ENCODE data around the gene ZNF396. TPM values are rescaled to one million over a fixed set of nuclear protein-coding genes. Genes with fewer than 3 reads are reported as not detected.

Gene ZNF396
- polyA plus RNA-seq, 1 experiment: 1.1 TPM

DNA sequence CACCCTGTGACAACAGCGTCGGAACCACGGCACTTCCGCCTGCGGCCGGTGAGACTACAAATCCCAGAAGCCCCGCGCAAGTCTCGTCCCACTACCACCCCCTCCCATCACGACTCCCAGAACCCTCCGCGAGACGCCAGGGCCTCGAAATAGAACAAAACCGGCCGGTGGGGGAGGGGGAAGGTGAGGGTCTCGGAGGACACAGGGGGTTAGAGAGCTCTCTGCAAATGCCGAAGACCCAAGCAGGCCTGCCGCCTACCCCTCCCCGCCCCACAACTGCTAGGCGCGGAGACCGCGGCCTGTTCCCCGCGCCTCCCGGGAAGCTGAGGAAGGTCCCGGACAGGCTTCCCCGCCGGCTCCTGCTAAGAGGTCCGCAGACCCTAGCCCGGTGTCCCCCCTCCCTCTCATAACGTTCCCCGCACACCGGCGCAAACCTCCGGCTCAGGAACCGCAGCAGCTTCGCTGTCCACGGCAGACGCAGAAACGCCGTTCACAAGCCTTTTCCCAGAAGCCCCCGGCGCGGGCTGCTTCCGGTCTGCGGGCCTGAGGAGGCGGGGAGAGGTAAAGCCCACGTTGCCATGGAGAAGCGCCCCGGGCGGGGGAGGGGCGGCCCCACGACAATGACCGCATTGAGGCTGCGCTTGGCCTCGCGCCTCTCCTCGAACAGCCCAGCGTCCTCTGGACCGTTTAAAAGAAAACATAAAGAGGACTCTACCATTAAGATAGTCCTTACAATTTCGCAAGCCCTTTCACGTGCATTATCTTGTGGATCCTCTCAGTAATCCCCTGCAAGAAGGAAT lies 33.0 kb downstream of the ZNF396 start, which contains the start of gene ZNF24:
ZNF24 (minus strand) TSS at position 485 of the 800 bp plus-strand sequence. CDS start 3,770 bp downstream, outside the sequence.
- peak within 1 kb of the TSS; percentile 91 for H3K4me3 ChIP-seq (ENCODE audit: low read depth, low read length)
- peak; percentile 67 for DNase-seq (ENCODE audit: low read depth, low spot score)
- H3K27ac ChIP-seq (ENCODE audit: low read depth, low read length): peak within 1 kb of the TSS; percentile 94
- POLR2A ChIA-PET: interaction anchor here (0.6 to 1.7 kb wide), 5 partner anchors 9 to 537 kb away, joined by 3 to 7 read pairs (median 6); partner anchors contain the start of genes ZNF397 and ZSCAN30
- H3K9me3 ChIP-seq (ENCODE audit: control insufficient read depth, insufficient read depth, low read length): no peaks in the 10 kb centered on the region
- H3K27me3 ChIP-seq (ENCODE audit: control insufficient read depth, insufficient read depth, low read length): no peaks in the 10 kb centered on the region
- CTCF ChIA-PET: interaction anchor here (0.7 to 3.9 kb wide), 3 partner anchors 10 to 247 kb away, joined by 3 to 33 read pairs (median 3); no protein-coding TSS in a partner anchor
- TF ChIP-seq CTCF (IDR thresholded peaks at IDR 0.05; ENCODE audit: low read depth, low read length): no peak

DNA sequence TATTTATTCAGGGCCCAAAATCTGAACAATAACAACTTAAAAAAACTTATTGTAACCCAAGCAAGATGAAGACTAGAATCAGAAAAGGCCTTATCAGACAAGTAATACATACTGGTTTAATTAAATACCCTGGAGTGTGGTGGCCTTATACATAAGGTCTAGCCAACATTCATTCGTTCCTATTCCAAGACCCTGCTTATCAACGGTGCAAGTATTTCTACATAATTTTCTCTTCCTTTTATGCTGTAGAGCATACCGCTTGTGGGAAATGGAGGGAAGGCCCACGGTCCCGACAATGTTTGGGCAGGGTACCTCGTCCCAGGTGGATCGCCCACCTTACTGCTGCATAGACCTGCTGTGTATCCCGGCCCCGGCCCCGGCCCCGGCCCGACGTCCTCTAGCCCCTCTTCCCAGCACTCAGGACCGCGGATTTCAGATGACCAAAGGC lies 33.6 kb downstream of the ZNF396 start:
- ChIA-PET POLR2A (interaction anchor here (0.8 to 1.7 kb wide), 3 partner anchors 8 to 319 kb away, joined by 3 to 7 read pairs (median 6); partner anchors contain the start of gene ZNF397), CTCF (interaction anchor here (0.7 to 3.9 kb wide), 2 partner anchors 11 to 246 kb away, joined by 3 to 33 read pairs; no protein-coding TSS in a partner anchor)
- no peak for TF ChIP-seq CTCF (IDR thresholded peaks at IDR 0.05; ENCODE audit: low read depth, low read length)

GRCh38 chr18:35337286-35337685 lies 39.9 kb downstream of the ZNF396 start:
- no peak for TF ChIP-seq CTCF (IDR thresholded peaks at IDR 0.05; ENCODE audit: low read depth, low read length)
- H3K27ac ChIP-seq (ENCODE audit: low read depth, low read length): no peak overlapping the region
- DNase-seq (ENCODE audit: low read depth, low spot score): no peak
- POLR2A ChIA-PET: no interaction called here
- H3K9me3 ChIP-seq (ENCODE audit: control insufficient read depth, insufficient read depth, low read length): no peaks in the 10 kb centered on the region
- H3K27me3 ChIP-seq (ENCODE audit: control insufficient read depth, insufficient read depth, low read length): no peaks in the 10 kb centered on the region
- H3K4me3 ChIP-seq (ENCODE audit: low read depth, low read length): no peak overlapping the region
- CTCF ChIA-PET: interaction anchor here (0.8 to 1.2 kb wide), 2 partner anchors 18 to 107 kb away, joined by 3 to 4 read pairs; no protein-coding TSS in a partner anchor

More for the DNA sequence above, 33.6 kb downstream of the ZNF396 start:
- no peaks in the 10 kb centered on the region for H3K9me3 ChIP-seq (ENCODE audit: control insufficient read depth, insufficient read depth, low read length)
- H3K27ac ChIP-seq (ENCODE audit: low read depth, low read length): no peak overlapping the region
- DNase-seq (ENCODE audit: low read depth, low spot score): no peak
- no peaks in the 10 kb centered on the region for H3K27me3 ChIP-seq (ENCODE audit: control insufficient read depth, insufficient read depth, low read length)
- H3K4me3 ChIP-seq (ENCODE audit: low read depth, low read length): peak overlapping the region; percentile 91

DNA sequence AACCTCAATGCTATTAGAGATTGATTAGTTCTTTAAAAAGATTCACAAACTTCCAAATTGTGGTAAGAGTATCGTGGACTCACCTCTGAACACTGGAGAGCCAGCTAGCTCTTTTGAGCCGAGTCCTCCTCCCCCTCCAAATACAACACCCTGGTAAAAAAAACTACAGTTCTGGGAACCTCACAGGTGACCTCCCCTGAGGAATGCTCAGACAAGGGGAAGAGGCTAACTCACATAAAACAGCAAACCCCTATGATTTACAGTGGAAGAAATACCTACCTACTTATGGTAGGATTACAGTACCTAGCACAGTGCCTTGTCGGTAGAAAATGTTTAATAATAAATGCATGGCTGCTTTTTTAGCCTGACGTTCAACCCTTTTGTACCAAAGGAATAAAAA lies 41.3 kb downstream of the ZNF396 start:
- POLR2A ChIA-PET: interaction anchor here (1.1 to 1.5 kb wide), 2 partner anchors 8 to 46 kb away, joined by 3 to 7 read pairs; partner anchors contain the start of genes ZNF24 and ZSCAN30
- no peaks in the 10 kb centered on the region for H3K9me3 ChIP-seq (ENCODE audit: control insufficient read depth, insufficient read depth, low read length)
- CTCF ChIA-PET: interaction anchor here (1.5 kb wide), 1 partner anchor 104 kb away, joined by 4 read pairs; no protein-coding TSS in a partner anchor
- H3K27ac ChIP-seq (ENCODE audit: low read depth, low read length): no peak overlapping the region
- H3K27me3 ChIP-seq (ENCODE audit: control insufficient read depth, insufficient read depth, low read length): no peaks in the 10 kb centered on the region
- no peak overlapping the region for H3K4me3 ChIP-seq (ENCODE audit: low read depth, low read length)
- TF ChIP-seq CTCF (IDR thresholded peaks at IDR 0.05; ENCODE audit: low read depth, low read length): no peak
- DNase-seq (ENCODE audit: low read depth, low spot score): no peak
